ENCODE results near the gene MAPK1.
"Not testable (repeated sequence)": the region's sequence is repeated elsewhere in the genome, so short reads cannot be mapped to it uniquely, and the experiment has no call there.

The MAPK1 gene

GRCh38 chr22:21867528-21868266 lies at the start of gene MAPK1:
TSS of gene MAPK1 (minus strand) at chr22:21867645. CDS start at chr22:21867440, 205 bp downstream.
- DNase-seq (ENCODE audit: low spot score) (peak; percentile 69), FAIRE-seq (no peak)

DNA sequence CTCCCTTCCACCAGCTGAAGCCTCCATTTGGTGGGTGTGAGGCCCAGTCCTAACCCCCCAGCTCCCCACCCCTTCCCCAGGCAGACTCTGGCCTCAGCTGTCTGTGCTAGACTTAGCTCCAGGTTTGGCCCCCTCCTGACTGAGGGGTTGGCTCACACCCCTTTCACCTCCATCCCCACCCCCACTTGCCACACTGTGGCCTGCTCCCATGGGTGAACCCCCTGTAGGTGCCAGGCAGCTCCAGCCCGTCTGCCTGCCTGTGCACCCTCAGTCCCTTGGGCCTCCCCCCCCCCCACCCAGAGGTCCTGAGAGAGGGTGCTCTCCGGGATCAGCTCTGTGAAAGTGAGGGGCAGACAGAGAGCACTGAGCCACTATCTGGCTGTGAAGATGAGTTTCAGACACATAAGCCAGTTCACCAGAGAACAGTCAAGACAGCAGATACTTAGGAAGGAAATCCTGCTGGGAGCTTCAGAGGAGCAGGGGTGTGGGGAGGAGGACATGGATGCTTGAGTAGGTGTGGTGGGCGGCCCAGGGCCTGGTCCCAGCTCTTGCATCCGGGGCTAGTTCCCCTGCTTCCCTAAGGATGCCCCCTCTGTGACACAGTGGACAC lies 49.0 kb upstream of the MAPK1 start:
- FAIRE-seq (no peak), DNase-seq (ENCODE audit: low spot score) (no peak)

GRCh38 chr22:21915624-21916308 lies 48.3 kb upstream of the MAPK1 start:
- no peak for DNase-seq (ENCODE audit: low spot score)
- no peak for FAIRE-seq

GRCh38 chr22:21914033-21914642 lies 46.7 kb upstream of the MAPK1 start:
- FAIRE-seq; DNase-seq (ENCODE audit: low spot score): not testable (repeated sequence)

GRCh38 chr22:21910367-21910766 lies 42.9 kb upstream of the MAPK1 start:
- DNase-seq (ENCODE audit: low spot score); FAIRE-seq: not testable (repeated sequence)

DNA sequence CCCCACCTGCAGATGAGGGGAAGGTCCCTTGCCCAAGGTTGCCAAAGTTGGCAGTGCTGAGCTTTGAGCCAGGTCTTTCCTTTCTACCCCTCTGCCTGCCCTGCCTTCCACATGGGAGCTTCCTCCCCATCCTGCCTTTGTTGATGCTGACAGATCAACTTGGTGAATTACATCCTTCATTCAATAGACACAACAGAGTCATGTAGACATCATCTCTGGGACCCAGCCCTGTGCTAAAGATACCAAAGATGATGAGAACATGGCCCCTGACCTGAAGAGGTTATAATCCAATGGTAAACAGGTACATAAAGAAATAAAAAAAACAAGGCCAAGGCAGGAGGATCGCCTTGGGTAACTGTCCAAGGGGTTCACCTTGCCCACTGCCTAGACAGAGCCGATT lies 42.4 kb upstream of the MAPK1 start:
- no peak for DNase-seq (ENCODE audit: low spot score)
- FAIRE-seq: no peak

- DNase-seq (ENCODE audit: low spot score) (no peak), FAIRE-seq (no peak)
Measured at GRCh38 chr22:21907638-21908522, 40.4 kb upstream of the MAPK1 start.

- FAIRE-seq; DNase-seq (ENCODE audit: low spot score): not testable (repeated sequence)
Measured at GRCh38 chr22:21905234-21905633, 37.8 kb upstream of the MAPK1 start.

GRCh38 chr22:21904250-21904789 lies 36.9 kb upstream of the MAPK1 start:
- FAIRE-seq (no peak), DNase-seq (ENCODE audit: low spot score) (no peak)

DNA sequence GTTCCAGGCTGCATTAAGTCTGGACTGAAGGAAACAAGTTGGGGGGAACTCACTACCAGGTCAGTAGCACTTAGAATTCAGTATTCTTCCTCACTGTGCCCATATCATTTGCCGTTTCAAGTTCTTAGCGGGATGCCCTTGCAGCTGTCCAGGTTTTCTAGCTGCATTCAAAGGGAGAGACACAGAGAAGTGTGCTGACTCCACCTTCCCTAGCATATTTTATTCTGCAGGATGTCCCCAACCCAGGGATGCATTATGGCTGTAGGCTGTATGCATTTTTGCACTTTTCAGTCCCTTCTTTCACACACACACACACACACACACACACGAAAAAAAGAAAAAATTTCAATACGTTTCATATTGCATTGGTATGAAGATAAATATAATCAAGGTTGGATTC lies 35.8 kb upstream of the MAPK1 start:
- no peak for FAIRE-seq
- no peak for DNase-seq (ENCODE audit: low spot score)

DNA sequence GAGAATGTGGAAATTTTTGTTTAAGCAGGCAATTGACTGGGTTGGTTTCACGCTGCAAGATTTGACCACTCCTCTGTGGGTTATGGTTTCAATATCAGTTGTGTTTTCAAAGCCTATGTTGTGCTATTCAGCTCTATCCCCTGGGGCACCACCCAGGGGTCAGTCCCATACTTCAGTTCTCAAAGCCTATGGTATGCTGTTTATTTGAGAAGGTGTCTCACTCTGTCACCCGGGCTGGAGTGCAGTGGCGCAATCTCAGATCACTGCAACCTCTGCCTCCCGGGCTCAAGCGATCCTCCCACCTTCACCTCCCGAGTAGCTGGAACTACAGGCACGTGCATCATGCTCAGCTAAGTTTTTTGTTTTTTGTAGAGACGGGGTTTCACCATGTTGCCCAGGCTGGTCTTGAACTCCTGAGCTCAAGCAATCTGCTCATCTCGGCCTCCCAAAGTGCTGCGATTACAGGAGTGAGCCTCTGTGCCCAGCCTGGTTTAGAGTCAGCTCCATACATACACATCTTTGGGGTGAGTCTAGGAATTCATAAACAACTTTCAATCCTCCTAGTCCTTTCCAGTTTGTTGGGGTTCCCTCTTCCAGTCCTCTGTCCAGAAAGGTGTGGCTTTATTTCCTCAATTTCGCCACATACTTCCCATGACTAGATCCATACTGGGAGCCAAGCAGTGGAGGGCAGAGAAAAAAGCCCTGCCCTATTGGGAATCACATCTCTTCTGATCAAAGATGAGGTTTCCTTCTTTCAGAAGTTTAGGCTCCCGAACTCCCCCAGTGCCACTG lies 35.0 kb upstream of the MAPK1 start:
- no peak for FAIRE-seq
- DNase-seq (ENCODE audit: low spot score): no peak

GRCh38 chr22:21898354-21898896 lies 31.0 kb upstream of the MAPK1 start:
- no peak for FAIRE-seq
- no peak for DNase-seq (ENCODE audit: low spot score)

DNA sequence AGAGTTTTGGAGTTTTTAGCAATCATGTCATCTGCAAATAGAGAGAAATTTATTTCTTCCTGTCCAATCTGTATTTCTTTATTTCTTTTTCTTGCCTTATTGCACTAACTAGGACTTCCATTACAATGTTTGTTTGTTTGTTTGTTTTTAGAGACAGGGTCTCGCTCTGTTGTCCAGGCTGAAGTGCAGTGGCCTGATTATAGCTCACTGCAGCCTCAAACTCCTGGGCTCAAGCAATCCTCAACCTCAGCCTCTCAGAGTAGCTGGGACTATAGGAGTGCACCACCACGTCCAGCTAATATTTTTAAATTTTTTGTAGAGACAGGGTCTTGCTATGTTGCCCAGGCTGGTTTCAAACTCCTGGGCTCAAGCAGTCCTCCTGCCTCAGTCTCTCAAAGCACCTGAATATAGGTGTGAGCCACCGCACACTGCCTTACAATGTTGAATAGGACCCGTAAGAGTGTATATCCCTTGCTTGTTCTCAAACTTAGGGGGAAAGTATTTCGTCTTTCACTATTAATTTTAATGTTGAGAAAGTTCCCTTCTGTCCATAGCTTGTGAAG lies 29.6 kb upstream of the MAPK1 start:
- no peak for FAIRE-seq
- DNase-seq (ENCODE audit: low spot score): no peak

GRCh38 chr22:21896275-21896674 lies 28.8 kb upstream of the MAPK1 start:
- DNase-seq (ENCODE audit: low spot score); FAIRE-seq: not testable (repeated sequence)

DNA sequence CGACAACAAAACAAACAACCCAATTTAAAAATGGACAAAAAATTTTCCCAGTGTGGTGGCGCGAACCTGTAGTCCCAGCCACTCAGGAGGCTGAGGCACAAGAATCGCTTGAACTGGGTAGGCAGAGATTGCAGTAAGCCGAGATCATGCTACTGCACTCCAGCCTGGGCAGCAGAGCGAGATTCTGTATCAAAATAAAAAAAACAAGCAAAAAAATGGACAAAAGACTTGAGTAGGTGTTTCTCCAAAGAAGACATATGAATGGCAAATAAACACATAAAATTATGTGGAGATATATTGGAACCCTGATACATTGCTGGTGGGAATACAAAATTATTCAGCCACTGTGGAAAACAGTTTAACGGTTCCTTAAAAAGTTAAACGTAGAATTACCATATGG lies 27.4 kb upstream of the MAPK1 start:
- no peak for FAIRE-seq
- DNase-seq (ENCODE audit: low spot score): no peak

GRCh38 chr22:21889251-21889990 lies 22.0 kb upstream of the MAPK1 start:
- FAIRE-seq: no peak
- no peak for DNase-seq (ENCODE audit: low spot score)

GRCh38 chr22:21887841-21888240 lies 20.4 kb upstream of the MAPK1 start:
- FAIRE-seq (no peak), DNase-seq (ENCODE audit: low spot score) (no peak)

DNA sequence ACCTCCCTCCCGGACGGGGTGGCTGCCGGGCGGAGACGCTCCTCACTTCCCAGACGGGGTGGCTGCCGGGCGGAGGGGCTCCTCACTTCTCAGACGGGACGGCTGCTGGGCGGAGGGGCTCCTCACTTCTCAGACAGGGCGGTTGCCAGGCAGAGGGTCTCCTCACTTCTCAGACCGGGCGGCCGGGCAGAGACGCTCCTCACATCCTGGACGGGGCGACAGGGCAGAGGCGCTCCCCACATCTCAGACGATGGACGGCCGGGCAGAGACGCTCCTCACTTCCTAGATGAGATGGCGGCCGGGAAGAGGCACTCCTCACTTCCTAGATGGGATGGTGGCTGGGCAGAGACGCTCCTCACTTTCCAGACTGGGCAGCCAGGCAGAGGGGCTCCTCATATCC lies 16.5 kb upstream of the MAPK1 start:
- DNase-seq (ENCODE audit: low spot score); FAIRE-seq: not testable (repeated sequence)
